DMS 273 (cell line): Measurements from ENCODE around the gene TFPI.
"Not testable (repeated sequence)": the region's sequence is repeated elsewhere in the genome, so short reads cannot be mapped to it uniquely, and the experiment has no call there.

Source experiments
- DNase-seq: peaks from one replicate; lab custom pipeline; 2025; ENCODE audit not compliant: unreplicated experiment; lab: John Stamatoyannopoulos, UW

TFPI gene

DNA sequence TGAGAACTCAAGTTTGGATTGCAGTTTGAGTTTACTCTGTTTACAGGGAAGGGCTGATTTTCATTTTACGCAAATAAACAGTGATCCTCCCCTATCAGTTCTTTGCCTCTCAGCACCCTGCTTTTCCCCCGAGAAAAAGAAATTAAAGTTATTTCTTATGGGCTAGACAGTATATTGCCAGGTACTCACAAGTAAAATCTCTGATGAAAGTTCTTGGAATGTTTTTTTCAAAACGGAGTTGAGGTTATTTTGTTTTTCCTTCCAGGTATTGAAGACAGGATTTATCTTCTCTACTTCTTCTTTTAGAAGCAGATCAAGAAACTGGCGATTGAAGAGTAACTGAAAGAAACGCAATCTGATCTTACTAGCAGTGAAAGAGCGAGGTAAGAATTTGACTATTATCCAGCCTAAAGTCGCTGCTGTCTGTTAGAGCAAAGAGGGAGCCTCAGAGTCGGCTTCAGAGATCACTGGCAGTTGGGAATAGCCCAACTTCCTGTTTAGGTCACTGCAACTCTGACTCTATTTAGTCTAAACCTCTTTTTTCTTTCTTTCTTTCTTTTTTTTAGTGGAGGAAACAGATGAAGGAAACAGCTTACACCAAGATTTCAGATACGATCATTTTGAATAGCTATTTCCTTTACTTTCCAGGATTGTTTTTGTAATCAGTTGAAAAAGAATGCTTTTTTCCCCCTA lies at the start of gene TFPI:
TSS of gene TFPI (minus strand) at position 425 of the 693 bp plus-strand sequence. CDS start 50,667 bp downstream, outside the sequence.
- peak; percentile 63 for DNase-seq

DNA sequence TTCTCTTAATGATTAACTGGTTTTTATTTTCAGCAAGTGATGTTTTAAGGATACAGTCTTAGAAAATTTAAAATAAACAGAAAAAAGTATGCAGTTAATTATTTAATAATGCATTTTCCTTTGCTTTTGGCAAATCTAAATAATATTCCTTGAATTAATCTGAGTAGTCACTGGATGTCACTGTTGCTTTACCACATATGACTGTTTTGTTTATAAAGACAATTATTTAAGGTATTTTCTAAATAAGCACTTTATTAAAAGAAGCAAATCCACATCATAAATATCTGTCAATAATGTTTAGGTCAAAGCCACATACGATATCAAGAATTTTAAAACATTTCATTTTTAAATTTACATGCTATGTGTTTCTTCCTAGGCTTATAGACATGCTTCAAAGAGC lies 40.6 kb upstream of the TFPI start:
- DNase-seq: no peak

DNA sequence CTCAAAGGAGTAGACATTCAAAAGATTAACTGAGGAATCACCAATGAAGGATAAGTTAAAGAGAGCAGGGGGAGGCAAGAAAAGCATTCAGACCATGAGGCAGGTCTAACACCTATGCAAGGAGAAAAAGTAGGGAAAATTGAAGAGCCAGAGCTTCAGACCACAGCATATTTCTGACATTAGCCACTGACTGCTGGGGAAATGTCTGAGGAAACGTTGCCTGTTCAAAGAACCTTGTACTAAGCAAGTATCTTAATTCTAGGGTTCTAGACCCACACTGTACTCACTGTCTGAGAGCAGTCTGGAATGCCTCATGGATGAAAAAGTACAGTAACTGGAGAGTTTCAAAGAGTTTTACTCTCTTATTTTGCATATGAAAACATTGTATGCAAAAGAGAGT lies 39.5 kb upstream of the TFPI start:
- DNase-seq: no peak

DNA sequence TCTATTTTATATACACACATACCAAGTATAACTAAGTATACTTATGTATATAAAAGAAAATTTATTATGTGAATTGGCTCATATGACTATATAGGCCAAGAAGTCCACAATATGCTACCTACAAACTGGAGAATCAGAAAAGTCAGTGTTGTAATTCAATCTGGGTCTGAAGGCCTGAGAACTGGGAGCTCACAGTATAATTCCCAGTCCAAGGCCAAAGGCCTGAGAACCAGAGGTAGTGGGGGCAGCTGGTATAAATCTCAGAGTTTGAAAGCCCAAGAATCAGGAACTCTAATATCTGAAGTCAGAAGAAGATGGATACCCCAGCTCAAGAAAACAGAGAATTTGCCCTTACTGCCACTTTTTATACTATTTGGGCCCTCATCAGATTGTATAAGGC lies 38.9 kb upstream of the TFPI start:
- DNase-seq: no peak

DNA sequence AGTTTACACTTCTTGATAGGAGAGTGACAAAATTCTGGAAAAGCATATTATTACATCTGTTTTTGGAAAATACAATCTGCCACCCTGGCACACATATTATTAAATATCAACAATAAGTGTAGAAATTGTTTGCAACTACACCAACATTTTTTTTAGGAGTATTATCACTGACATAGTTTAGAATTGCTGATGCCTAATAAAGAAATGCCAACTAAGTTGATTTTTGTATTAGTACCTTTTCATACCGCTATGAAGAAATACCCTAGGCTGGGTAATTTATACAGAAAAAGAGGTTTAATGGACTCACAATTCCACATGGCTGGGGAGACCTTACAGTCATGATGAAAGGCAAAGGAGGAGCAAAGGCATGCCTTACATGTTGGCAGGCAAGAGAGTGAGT lies 35.9 kb upstream of the TFPI start:
- no peak for DNase-seq

DNA sequence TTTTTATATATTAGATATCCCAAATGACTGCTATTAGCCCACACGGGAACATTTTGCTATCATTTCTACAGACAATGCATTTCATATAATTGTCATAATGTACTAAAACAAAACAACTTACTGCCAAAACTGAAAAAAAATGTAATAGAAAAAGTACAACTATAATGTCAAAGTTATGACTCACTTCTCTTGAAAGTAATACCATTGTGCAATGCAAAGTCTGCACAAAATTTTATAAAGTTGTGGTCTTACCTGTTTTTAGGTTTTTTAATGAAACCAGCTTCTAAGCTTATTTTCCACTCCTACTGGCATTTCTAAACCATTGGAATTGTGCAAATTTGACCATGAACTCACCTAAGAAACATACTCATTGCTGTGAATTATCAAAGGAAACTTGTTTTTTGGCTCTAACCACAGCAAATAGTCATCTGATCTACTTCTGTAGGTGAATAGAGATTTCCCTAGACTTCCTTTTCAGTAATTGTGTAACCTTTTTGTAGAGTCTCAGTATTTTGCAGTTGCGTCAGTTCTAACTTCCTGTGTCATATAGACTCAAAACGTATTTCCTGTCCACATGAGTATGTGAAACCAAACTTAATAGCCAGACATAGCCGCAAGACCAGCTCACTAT lies 31.9 kb upstream of the TFPI start:
- DNase-seq: no peak

DNA sequence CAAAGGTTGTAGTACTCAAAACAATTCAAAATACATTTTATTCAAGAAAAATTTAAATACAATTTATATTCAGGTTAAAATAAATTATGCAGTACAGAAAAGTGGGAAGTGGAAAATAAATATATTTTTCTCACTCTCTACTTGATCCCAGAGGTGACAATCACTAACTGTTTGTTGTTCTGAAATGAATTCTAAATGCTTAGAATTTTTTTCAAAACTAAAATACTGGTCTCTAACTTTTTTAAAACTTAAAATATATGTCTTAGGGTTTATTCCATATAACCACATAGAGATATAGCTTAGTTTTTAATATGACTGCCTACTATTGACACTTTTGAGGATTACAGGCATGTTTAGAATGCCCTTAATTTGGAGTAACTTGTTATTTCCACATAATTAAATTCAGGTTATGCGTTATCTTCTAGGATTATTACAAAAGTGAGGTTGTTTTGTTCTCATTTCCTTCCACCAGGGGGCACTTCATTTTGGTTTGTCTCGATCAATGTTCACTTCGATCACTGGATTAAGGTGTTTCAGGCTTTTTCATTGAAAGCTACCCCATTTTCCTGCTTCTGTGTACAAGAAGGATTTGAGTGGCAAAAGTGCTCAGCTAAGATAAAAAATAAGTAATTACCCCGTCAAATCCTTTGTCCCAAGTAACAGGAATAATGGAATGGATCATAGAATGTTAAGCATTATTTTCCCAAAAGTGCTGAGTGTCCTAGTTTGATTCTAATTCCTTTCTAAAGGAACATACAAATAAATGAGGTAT lies 27.1 kb upstream of the TFPI start:
- peak; percentile 76 for DNase-seq

DNA sequence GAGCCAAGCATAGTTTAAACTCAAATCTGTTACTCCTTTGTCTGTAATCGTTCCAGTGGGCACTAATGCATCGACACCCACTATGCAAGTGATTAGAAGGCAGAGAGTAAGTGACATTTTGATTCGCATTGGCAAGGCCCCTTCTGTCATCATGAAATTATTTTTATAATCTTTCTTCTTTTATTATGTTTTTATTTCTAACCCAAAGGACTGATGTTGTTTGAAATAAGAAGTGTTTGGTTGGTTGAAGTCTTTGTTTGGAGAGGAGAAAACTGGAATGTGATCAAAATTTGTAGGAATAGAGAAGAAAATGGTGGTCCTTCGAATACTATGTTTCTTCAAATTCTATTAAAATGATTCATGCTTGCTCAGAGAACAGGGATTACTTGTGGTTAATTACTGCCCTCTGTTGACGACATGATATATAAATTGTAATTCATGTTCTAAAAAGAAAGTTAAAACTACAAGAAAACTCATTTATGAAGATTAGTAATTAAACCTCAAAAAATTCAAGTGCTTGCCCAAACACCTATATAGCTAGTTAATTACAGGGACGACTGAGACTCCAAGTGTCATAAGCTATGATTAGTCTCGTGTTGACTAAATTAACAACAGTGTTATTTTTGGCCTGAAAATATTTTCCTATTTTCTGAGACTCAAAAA lies 26.4 kb upstream of the TFPI start:
- peak; percentile 73 for DNase-seq

DNA sequence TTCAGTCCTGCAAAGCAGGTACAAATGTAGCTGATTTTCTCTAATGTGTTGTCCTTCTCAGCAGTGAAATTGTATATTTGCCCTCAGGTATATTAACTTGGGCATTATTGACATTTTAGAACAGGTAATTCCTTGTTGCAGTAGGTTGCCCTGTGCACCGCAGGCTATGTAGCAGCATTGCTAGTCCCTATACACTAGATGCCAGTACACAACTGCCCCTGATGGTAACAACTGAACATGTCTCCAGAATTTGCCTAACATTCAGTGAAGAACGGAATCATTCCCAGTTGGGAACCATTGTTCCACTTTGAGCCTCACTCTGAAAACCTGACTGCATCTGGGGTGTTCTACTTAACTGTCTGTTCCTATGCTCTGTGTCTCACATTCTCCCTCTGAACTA lies 23.1 kb upstream of the TFPI start:
- peak; percentile 5 for DNase-seq

DNA sequence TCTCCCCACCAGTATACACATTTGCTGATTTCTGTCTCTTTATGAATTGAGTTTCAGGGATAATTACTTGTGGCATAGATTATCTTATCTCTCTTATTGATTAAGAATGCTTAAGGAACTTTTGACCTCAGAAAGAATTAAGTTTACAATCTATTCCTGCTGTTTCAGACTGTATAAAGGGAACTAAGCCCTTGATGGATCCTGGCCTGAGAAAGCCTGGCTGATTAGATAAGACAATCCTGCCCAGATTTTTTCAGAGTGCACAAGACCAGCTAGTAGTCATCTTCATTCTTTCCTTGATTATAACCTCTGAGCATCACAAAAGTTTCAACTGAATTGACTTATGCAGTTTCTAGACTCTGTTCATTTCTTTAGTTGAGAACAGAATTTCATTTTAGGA lies 22.7 kb upstream of the TFPI start:
- no peak for DNase-seq

DNA sequence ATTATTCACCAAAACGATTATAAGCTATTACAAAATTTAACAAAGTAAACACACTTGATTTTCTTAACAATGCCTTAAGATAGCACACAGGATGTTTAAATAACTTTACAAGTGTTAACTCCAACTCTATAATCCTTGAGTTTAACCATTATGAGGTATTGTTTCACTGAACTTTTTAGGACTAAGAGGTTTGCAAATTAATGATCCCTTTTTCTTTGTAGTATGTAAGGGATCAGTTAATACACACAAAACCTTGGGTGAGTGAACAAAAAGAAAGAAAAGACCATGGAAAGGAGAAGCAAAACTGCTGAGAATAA lies 21.5 kb upstream of the TFPI start:
- DNase-seq: no peak

DNA sequence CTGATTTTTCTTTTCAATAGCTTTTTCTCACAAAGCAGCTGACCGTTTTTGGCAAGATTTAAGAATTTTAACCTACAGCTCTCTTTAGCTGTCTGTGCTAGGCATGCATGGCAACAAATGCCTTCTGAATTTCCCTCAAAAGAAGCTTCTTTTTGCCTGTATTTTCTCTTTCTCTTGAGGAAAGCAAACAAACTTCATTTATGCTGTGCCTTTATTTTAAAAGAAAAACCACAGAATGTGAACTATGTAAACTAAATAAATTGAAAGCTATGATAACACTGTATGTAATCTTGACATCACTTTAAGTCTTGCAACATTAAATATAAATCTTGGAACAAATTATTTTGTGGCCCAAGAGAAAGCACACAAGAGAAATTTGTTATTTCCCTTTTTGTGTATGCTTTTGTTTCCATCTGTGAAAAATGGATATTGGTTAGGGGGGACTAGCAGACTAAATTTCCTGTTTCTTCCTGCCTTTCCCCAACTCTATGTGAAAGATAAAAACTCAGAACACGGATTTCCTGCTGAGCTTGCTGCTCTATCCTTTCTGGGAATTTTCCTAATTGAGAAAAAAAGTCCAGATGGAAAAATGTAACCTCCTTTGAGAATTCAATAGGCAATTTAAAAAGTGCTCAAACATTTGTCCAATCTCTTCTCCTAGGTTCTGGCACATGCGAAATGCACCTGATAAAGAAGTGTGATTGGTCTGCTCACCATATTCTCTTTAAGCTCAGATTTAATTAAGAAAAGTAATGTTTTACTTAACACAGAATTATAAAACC lies 20.9 kb upstream of the TFPI start:
- DNase-seq: no peak

DNA sequence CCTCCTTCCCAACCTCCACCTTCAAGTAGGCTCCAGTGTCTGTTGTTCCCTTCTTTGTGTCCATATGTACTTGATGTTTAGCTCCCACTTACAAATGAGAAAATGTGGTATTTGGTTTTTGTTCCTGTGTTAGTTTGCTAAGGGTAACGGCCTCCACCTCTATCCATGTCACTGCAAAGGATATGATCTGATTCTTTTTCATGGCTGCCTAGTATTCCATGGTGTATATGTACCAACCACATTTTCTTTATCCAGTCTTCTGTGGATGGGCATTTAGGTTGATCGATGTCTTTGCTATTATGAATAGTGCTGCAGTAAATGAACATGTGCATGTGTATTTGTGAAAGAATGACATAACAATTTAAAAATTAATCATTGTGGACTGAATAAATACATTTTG lies 19.5 kb upstream of the TFPI start:
- DNase-seq: no peak

DNA sequence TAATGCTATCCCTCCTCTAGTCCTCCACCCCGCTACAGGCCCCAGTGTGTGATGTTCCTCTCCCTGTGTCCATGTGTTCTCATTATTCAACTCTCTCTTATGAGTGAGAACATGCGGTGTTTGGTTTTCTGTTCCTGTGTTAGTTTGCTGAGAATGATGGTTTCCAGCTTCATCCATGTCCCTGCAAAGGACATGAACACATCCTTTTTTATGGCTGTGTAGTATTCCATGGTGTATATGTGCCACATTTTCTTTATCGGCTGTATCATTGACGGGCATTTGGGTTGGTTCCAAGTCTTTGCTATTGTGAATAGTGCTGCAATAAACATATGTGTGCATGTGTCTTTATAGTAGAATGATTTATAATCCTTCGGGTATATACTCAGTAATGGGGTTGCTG lies 17.8 kb upstream of the TFPI start:
- not testable (repeated sequence) for DNase-seq

DNA sequence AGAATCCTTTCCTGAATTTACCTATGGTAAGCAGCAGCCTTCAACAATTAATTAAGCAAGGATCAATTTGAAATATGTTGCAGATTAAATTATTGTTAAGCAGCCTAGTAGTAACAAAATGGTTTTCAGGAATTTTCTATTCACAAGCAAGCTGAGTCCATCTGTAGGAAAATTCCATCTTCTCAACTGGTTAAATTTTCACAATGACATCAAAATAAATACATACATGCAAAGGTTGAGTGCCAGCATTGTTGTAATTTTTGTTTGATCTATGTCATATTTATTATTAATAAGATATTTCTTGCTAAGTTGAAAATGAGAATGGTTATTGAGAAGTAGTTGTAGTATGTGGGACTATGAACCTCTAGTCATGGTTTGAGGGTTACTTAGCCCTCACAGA lies 15.3 kb upstream of the TFPI start:
- DNase-seq: no peak

DNA sequence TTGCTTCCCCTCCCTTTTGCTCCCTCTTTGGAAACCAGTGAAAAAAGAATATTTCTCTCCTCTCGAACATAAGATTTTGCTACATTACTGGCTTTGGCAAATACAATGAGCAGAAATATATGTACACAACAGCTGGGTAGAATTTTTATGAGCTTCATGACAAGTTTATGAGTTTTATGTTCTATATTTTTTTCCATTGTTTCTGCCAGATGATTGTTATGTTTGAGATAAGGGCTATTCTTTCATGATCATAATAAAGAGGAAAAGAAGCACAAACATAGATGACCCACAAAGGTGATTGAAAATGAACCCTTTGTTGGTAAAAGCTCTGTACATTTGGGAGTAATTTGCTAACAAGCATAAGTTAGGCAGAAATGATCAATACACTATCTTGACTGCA lies 14.8 kb upstream of the TFPI start:
- DNase-seq: no peak

DNA sequence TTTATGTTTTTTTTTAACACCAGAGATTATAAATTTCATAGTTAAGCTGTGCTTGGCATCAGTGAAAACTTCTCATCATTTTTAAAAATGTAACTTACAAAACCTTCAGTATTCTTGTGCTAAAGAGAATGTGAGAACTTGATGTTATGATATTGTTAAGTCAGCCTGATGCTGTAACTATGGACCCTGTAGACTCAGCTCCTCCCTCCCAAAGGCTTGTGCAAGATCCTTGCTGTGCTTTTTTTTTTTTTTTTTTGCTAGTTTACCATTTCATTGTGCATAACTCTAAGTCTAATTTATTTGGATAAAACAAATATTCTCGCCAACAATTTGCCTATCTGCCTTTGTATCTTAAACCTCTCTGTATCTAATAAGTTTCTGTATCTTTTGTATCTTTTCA lies 12.9 kb upstream of the TFPI start:
- no peak for DNase-seq

DNA sequence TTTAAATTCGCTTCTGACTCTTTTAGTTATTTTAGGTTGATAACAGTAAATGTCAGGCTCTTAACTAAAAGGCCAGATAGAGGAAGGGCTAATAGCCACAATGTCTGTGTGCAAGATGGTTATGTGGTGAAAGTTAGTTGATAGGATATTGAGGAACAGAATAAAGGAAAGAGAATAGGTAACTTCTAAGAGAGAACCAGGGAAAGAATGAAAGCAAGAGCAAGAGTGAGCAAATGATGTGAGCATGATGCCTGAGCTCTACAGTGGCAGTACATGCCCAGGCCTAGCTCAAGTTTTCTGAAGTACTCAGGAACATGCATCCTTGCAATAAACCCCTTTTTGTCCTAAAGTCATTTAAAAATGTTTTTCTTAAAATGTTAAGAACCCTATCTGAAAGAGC lies 12.5 kb upstream of the TFPI start:
- DNase-seq: no peak

DNA sequence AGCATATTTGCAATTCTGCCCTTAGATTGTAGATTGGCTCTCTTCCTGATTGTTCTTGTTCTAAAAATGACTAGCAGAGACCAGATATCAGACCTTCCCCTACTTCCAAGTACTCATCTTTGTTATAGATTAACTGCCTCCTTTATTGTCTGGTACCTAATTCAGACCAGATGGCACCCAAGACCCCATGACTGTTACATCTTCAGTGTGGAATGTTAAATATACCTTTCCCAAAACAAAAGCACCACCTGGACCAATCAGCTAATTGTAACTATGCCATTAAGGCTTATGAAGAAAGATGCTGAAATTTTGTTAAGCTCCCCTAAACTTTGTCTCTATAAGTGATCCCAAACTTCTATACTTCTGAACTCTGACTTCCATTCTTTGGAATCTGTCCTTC lies 12.0 kb upstream of the TFPI start:
- DNase-seq: no peak

DNA sequence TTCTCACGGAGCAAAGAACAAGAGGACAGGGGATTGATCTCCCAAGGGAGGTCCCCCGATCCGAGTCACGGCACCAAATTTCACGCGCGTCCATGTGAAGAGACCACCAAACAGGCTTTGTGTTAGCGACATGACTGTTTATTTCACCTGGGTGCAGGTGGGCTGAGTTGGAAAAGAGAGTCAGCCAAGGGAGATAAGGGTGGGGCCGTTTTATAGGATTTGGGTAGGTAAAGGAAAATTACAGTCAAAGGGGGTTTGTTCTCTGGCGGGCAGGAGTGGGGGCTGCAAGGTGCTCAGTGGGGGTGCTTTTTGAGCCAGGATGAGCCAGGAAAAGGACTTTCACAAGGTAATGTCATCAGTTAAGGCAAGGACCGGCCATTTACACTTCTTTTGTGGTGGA lies 11.4 kb upstream of the TFPI start:
- DNase-seq: not testable (repeated sequence)

DNA sequence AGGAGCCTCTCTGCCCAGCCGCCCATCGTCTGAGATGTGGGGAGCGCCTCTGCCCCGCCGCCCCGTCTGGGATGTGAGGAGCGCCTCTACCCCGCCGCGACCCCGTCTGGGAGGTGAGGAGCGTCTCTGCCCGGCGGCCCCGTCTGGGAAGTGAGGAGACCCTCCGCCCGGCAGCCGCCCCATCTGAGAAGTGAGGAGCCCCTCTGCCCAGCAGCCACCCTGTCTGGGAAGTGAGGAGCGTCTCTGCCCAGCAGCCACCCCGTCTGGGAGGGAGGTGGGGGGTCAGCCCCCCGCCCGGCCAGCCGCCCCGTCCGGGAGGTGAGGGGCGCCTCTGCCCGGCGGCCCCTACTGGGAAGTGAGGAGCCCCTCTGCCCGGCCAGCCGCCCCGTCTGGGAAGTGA lies 2.3 kb upstream of the TFPI start:
- DNase-seq: not testable (repeated sequence)
